Activated CD8-positive, alpha-beta memory T cell treated with anti-CD3 and anti-CD28 coated beads, Interleukin-2, amount 50 U/mL, for 4 hours (primary cell): ENCODE measurements around the gene YTHDF1.
"Not testable (repeated sequence)": the region's sequence is repeated elsewhere in the genome, so short reads cannot be mapped to it uniquely, and the experiment has no call there.

Experiments used
- DNase-seq: peaks from one replicate; pipeline ENCODE4 v3.0.0-alpha.2; 2020

YTHDF1 gene

GRCh38 chr20:63167918-63168520 is 47.9 kb downstream of the YTHDF1 start:
- no peak for DNase-seq

GRCh38 chr20:63167026-63167917 is 48.7 kb downstream of the YTHDF1 start:
- DNase-seq, result no peak

DNA sequence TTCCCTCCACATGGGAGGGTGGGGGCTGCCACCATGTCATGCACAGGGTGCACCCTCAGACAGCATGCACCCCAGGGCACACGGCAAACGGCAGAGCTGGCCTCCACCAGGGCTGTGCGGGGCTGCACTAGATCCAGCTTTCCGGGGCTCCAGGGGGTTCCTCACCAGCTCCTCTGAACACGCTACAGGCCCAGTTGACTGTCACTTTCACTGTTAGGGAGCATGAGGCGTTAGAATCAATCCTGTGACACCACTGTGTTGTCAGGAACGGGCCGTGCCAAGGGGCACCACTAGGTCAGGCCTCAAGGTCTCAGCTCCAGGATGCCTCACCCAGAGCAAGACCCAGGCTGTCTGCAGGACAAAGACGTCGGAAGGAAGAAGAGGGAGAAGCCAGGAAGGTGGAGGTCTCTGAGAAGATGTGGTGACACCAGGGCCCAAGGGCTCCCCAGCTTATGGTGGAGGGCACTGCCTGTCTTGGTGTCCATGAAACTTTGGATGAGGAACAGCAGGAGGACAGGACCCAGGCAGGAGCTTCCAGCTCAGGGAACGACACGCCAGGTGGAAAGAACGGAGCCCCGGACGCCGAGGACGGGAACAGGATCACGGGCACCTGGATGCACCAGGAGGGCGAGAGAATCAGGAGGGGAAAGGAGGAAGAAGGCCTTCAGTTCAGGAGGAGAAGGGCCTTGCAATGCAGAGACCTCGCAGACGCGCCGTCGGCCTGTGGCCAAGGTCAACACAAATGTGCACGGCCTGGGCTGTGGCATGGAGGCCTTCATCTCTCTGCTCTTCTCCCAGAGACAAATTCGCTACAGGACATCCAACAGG is 49.5 kb downstream of the YTHDF1 start:
- no peak for DNase-seq

GRCh38 chr20:63165356-63166192 is 50.4 kb downstream of the YTHDF1 start:
- DNase-seq, result no peak

- DNase-seq, result no peak
Measured at GRCh38 chr20:63164484-63165355, 51.2 kb downstream of the YTHDF1 start.

DNA sequence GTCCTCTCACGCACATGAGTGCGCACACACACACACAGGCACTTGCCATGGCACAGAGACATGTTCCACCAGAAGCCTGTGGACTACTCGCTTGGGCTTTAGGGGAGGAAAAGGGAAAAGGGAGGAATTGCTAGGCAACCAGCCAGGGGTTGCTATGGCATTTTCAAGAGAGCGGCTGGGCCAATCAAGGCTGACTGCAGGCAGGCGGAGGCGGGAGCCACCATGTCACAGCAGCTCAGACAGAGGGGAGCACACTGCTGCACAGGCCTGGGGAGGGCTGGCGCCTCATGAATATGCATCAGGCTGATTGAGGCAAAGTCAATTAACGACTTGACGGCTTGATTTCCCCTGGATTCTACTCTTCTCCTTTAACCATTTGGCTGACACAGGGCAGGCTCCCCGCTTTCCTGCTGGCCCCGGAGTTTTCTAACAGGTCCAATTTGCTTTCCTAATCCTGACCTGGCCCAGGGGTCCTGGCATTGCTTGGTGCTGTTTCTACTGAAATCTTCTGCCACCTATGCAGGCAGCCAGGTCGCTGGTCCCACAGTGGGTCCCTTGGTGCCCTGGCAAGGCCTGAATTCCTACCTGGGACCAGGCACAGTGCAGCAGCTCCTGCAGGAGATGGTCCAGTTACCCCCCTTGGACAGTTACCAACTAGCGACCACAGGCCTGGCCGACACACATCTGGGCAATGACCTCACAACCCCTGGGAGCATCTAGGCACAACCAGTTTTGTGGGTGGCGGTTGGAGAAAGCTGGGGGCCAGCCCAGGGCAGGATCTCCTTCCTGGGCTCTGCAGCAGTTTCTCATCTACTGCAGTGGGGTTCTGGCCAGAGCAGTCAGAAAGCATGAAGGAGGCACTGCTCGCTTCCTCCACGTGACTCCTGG is 52.1 kb downstream of the YTHDF1 start:
- DNase-seq, result no peak

DNA sequence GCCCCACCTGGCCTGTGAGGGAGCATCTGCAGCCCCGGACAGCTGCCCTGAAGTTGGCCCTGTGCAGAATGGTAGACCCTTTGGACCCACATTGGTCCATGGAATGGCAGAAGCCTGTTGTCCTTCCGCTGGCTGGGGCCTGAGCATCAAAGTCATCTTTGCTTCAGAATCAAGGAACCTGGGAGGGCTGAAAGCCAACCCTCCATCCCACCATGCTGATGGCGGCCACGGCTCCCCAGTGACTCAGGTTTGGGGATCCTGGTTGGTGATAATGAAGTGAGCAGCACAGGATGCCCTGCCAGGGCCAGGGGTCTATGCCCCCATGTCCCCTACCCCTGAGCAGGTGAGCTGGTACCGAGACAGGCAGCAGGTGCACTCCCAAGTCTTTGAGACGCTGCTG is 52.8 kb downstream of the YTHDF1 start:
- DNase-seq, result no peak

- DNase-seq, result no peak
Measured at GRCh38 chr20:63162206-63162795, 53.6 kb downstream of the YTHDF1 start.

DNA sequence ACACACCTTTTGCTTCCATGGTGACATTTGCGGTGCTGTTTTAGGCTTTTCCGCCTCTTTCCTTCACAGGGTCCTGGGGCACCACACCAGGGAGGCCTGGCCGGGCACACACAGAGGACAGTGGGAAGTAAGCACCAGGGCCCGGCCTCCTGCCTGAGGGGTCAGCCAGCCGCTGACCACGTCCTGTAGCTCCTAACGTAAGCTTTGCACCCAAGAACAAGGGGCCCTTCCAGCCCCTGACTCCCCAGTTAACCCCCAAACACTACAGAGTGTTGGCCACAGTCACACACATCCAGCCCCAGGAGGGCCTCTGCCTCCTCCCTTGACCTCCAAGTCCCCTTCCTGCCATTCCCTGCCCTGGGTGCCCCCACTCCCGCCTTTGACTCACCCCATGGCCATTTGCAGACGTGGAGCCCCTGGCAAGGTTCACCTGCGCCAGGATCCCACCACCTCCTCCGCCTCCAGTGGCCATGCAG is 54.7 kb downstream of the YTHDF1 start:
- no peak for DNase-seq

DNA sequence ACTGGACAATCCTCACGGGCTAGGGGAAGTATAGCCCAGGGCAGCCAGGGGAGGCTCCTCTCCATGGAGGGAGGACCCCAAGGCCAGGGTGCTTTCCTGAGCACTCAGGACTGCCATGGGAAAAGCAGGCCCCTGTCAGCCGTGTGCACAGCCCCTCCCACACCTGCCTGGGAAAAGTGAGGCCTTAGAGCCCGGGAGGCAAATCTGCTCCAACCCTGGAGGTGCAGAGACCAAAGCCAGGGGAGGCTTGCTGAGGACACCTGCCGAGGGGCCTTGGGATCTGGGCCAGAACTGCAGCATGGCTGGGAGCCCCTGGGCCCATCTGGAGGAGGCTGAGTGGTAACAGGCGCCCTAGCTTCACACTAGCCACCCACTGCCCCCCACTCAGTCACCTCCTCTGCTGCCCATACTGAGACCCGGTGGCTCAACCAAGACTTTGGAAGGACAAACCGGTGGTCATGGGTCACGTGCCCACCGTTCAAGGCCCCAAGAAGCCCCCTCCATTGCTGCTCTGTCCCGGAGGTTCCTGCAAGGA is 55.2 kb downstream of the YTHDF1 start:
- DNase-seq, result no peak

- DNase-seq, result no peak
Measured at GRCh38 chr20:63159826-63160640, 55.9 kb downstream of the YTHDF1 start.

- not testable (repeated sequence) for DNase-seq
Measured at GRCh38 chr20:63159251-63159650, 56.7 kb downstream of the YTHDF1 start.

GRCh38 chr20:63158845-63159244 is 57.1 kb downstream of the YTHDF1 start:
- DNase-seq, result no peak

DNA sequence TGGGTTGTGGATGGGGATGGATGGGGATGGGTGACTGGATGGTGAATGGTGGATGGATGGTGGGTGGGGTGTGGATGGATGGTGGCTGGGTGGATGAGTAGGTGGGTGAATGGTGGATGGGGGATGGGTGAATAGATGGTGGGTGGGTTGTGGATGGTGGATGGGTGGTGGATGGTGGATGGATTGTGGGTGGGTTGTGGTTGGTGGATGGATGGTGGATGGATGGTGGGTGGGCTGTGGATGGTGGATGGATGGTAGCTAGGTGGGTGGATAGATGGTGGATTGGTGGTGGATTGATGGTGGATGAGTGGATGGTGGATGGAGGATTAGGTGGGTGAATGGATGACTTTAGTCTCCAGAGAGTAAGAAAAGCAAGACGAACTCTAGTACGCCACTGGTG is 57.6 kb downstream of the YTHDF1 start:
- no peak for DNase-seq

DNA sequence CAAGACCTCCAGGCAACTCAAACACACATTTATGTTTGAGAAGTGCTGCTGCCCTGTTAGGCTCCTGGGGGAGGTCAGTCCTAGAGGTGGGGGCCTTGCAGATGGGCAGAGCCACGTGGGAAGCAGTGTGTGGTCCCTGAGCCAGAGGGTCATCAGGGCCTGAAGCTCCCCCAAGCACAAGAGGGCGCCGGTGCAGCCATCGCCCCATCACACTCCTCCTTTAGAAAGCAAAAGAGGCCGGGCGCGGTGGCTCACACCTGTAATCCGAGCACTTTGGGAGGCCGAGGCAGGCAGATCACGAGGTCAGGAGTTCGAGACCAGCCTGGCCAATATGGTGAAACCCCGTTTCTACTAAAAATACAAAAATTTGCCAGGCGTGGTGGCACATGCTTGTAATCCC is 58.5 kb downstream of the YTHDF1 start:
- DNase-seq, result not testable (repeated sequence)

GRCh38 chr20:63156221-63156671 is 59.7 kb downstream of the YTHDF1 start:
- no peak for DNase-seq

DNA sequence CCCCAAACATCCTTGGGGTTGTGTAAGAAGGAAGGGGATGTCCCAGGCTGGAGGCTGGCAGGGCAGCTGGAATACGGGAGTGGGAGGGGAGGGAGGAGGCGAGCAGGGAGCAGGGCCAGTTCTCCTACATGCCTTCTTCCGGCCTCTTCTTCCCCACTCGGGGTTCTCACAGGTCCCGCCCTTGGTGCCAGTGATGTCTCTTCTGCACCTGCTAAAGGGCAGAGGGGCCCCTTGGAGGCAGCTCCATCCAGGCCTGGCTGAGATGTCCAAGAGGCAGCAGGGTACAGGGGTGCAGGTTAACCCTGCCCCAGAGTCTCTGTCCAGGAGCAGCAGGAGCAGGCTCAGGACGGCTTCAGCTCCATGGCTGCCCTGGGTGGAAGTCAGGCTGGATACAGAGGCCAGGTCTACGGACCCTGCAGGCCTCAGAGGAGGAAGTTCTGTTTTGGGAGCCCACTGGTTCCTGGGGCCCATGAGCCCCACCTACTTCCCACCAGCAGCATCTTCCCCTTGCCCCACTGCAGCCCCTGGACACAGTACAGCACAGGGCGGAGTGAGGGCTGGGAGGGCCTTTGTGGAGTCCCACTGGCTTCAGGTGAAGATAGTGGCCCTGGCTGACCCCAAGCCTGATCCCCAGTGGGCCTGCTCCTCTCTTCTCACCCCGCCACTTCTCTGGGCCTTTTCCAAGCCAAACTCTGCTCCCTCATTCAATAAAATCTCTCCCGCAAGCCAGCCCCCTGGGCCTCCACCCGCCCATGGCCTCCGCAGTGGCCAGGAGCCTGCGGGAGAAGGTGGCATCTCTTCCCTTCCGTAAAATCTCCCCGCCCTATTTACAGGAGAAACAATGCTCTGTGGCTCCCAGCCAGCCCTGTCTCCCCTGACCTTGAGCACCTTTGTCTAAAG is 60.4 kb downstream of the YTHDF1 start:
- no peak for DNase-seq

- DNase-seq, result no peak
Measured at GRCh38 chr20:63154395-63154794, 61.5 kb downstream of the YTHDF1 start.
